Measurements from ENCODE around the gene CADPS2.

The CADPS2 gene

DNA sequence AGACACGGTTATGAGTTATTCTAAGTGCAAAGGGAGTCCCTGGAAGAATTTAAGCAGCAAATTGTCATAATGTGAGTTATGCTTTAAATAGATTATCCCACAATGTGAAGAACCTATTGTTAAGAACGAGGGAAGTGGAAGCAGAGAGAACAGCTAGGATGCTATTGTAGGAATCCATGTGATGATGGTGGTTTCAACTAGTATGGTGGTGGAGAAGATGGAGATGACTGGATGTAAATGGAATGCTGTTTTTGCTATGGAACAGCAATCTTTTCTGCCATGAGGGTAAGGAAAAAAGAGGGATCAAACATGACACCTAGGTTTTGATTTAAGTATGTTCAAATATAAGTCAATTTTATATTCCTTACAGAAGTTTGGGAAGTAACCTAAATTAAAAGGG, 378.7 kb downstream of the CADPS2 start:
- DNase-seq (ENCODE audit: low read depth): no peak
- TF ChIP-seq, protein P1, sequence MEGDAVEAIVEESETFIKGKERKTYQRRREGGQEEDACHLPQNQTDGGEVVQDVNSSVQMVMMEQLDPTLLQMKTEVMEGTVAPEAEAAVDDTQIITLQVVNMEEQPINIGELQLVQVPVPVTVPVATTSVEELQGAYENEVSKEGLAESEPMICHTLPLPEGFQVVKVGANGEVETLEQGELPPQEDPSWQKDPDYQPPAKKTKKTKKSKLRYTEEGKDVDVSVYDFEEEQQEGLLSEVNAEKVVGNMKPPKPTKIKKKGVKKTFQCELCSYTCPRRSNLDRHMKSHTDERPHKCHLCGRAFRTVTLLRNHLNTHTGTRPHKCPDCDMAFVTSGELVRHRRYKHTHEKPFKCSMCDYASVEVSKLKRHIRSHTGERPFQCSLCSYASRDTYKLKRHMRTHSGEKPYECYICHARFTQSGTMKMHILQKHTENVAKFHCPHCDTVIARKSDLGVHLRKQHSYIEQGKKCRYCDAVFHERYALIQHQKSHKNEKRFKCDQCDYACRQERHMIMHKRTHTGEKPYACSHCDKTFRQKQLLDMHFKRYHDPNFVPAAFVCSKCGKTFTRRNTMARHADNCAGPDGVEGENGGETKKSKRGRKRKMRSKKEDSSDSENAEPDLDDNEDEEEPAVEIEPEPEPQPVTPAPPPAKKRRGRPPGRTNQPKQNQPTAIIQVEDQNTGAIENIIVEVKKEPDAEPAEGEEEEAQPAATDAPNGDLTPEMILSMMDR (IDR thresholded peaks at IDR 0.05; ENCODE audit: low read length, missing control alignments): no peak
- no peak overlapping the region for H3K4me3 ChIP-seq (replicated peaks; ENCODE audit: low read depth, low read length)

DNA sequence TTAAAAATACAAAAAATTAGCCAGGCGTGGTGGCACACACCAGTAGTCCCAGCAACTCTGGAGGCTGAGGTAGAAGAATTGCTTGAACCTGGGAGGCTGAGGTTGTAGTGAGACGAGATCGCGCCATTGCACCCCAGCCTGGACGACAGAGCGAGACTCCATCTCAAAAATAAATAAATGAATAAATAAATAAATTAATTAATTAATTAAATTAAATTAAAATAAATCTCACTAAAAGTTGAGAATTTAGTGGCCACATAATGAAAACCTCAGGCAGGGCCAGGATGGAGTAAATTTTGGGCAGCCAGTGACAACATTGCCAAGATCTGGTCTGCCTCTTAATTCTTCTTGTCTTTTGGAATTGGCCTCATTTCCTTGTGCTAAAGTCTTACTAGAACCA, 394.3 kb downstream of the CADPS2 start:
- TF ChIP-seq, protein P1 (IDR thresholded peaks at IDR 0.05; ENCODE audit: low read length, missing control alignments): no peak
- H3K4me3 ChIP-seq (replicated peaks; ENCODE audit: low read depth, low read length): no peak overlapping the region
- no peak for DNase-seq (ENCODE audit: low read depth)

DNA sequence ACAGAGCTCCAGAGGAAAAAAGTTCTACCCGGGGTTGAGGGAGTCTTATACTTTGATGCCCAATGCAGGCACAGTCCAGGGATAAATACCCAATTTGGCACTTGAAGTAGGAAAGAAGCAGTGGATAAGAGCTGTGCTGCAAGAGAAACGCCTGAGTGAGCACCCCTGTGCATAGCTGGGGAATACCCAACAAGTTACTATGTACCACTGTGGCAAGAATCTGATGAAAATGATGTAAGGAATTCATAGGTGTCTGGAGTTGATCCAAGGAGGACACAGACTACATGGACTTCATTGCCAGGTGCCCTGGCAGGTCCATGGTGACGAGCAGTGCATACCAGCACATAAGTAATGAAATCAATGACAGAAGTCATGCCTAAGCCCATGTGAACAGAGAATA, 398.0 kb downstream of the CADPS2 start:
- TF ChIP-seq, protein P1 (IDR thresholded peaks at IDR 0.05; ENCODE audit: low read length, missing control alignments): no peak
- no peak overlapping the region for H3K4me3 ChIP-seq (replicated peaks; ENCODE audit: low read depth, low read length)
- DNase-seq (ENCODE audit: low read depth): no peak

DNA sequence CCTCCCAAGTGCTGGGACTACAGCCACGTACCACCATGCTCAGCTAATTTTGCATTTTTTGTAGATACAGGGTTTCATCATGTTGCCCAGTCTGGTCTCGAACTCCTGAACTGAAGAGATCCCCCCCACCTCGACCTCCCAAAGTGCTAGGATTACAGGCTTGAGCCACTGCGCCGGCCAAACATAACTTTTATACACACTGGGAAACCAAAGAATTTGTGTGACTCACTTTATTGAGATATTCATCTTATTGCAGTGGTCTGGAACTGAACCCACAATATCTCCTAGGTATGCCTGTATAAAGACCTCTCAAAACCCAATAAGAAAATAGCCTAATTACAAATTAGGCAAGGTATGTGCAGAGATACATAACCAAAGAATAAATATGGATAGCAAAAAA, 399.1 kb downstream of the CADPS2 start:
- TF ChIP-seq, protein P1 (IDR thresholded peaks at IDR 0.05; ENCODE audit: low read length, missing control alignments): no peak
- H3K4me3 ChIP-seq (replicated peaks; ENCODE audit: low read depth, low read length): no peak overlapping the region
- peak; percentile 4 for DNase-seq (ENCODE audit: low read depth)

DNA sequence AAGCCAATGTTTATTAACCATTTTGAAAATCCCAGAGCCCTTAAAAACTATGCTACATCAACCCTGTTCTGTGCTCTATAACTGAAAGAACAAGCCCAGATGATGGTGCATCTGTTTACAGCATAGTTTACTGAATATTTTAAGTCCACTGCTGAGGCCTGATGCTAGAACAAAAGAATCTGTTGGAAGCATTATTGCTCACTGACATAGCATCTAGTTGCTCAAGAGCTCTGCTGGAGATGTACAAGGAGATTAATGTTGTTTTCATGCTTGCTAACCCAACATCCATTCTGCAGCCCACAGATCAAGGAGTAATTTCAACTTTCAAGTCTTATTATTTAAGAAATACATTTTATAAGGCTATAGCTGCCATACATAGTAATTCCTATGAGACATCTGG, 400.4 kb downstream of the CADPS2 start:
- DNase-seq (ENCODE audit: low read depth): peak; percentile 49
- no peak overlapping the region for H3K4me3 ChIP-seq (replicated peaks; ENCODE audit: low read depth, low read length)
- TF ChIP-seq, protein P1 (IDR thresholded peaks at IDR 0.05; ENCODE audit: low read length, missing control alignments): no peak

DNA sequence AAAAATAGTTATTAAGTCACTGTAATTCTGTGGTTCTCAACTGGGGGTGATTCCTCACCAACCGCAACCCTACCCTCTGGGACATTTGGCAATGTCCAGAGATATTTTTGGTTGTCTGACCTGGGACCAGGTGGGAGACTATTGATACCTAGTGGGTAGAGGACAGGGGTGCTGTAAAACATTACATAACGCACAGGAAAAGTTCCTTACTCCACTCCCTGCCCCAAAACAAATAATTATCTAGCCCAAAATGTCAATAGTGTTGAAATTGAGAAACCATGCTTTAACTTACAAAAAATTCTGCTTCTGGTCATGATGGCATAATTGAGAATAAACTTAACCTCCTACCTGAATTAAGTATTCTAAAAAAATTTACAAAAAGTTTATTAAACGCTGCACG, 404.0 kb downstream of the CADPS2 start:
- DNase-seq (ENCODE audit: low read depth): no peak
- TF ChIP-seq, protein P1 (IDR thresholded peaks at IDR 0.05; ENCODE audit: low read length, missing control alignments): no peak
- H3K4me3 ChIP-seq (replicated peaks; ENCODE audit: low read depth, low read length): no peak overlapping the region

DNA sequence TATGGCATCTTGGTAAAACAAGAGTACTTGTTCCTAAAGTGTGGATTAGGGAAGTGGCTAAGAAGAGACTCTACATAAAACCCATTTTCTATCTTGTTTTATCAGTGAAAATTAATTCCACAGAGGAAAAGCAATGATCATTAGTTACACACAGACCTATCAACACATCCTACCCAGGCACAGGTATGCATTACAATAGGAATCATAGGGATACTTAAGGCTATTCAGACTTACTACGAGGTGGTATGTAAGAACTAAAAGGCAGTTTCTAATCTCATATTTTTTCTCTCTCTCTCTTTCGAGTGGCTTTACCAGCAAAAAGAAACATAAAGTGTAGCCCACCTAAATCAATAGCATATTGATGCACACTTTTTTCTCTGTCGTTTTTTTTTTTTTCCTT, 415.4 kb downstream of the CADPS2 start:
- TF ChIP-seq, protein P1 (IDR thresholded peaks at IDR 0.05; ENCODE audit: low read length, missing control alignments): no peak
- no peak for DNase-seq (ENCODE audit: low read depth)
- H3K4me3 ChIP-seq (replicated peaks; ENCODE audit: low read depth, low read length): no peak overlapping the region

Data from fibroblast of pulmonary artery (primary cell).